ENCODE measurements around the gene MRPL14. TPM values are rescaled to one million over a fixed set of nuclear protein-coding genes. Genes with fewer than 3 reads are reported as not detected.
A peak's percentile ranks its signal among the peaks of the same experiment; 100 is the strongest.

Gene MRPL14
- total and polyA plus RNA-seq, 9 of the 15 experiments (the other 6 are each of a cell fraction or from before 2014, with no cell fraction given): 126 to 424 (median 165) TPM

- Histone ChIP-seq H3K27ac (ENCODE audit: extremely low read depth, low read depth, low read length) (peak overlapping the region; percentile 66), H3K9ac (ENCODE audit: insufficient read depth in 1 of 2, low read depth in 2 of 2, low read length in 2 of 2) (peak overlapping the region; percentile 51 to 89), H4K20me1 (replicated peaks; ENCODE audit: control insufficient read depth, insufficient read depth, low read length) (no peaks in the 10 kb centered on the region), H3K9me1 (ENCODE audit: control insufficient read depth, insufficient read depth, low read length) (no peaks in the 10 kb centered on the region), H3K79me2 (ENCODE audit: control insufficient read depth, insufficient read depth, low read length) (peaks cover 55% of the 10 kb centered on the region), H3K27me3 (ENCODE audit: control insufficient read depth in 2 of 2, insufficient read depth in 2 of 2, low read length in 2 of 2) (no peaks in the 10 kb centered on the region), H3K4me2 (ENCODE audit: insufficient read depth, low read length) (peak overlapping the region; percentile 87), H3K4me3 (peak overlapping the region; percentile 12; the same call in 1 of the 2 replicates), H2AFZ (ENCODE audit: low read depth, low read length) (peak overlapping the region; percentile 35; the same call in 1 of the 2 replicates), H3K36me3 (ENCODE audit: control insufficient read depth, insufficient read depth, low read length) (peaks cover 48% of the 10 kb centered on the region), H3K4me1 (replicated peaks in 1 of 2; ENCODE audit: control insufficient read depth in 2 of 2, insufficient read depth in 2 of 2, low read length in 2 of 2) (peaks cover 53 to 74% of the 10 kb centered on the region in 2 experiments), H3K9me3 (replicated peaks; ENCODE audit: control insufficient read depth, insufficient read depth, low read depth, low read length) (no peaks in the 10 kb centered on the region)
- CTCF ChIA-PET (ENCODE audit: low intra/inter-chr PET ratio): no interaction called here
- BruUV-seq (replicated peaks): no TSS peak
- intact Hi-C loops (cut with micrococcal nuclease): no loop called here
- ATAC-seq (peak; percentile 83), DNase-seq (ENCODE audit: extremely low read depth in 1 of 4, low spot score in 3 of 4) (peak; percentile 92 to 94 (median 93)), FAIRE-seq (peak; percentile 99)
- POLR2A ChIA-PET: interaction anchor here (0.6 to 5.0 kb wide), 11 partner anchors 10 to 113 kb away, joined by 3 to 29 read pairs (median 5); partner anchors contain the start of gene HSP90AB1
- WGBS (ENCODE audit: insufficient coverage, low coverage, missing lambda C conversion rate): 18% methylated on average over 12 of the region's 12 CpGs
- in situ Hi-C loops (cut with MboI): no loop called here
- TF ChIP-seq BHLHE40 (IDR thresholded peaks at IDR 0.05; ENCODE audit: low read length): no peak
- no peak for TF ChIP-seq NR3C1 (CRISPR knock-in tag; IDR thresholded peaks at IDR 0.05)
- peak; percentile 30 to 90; a peak in 2 of 4 replicates for TF ChIP-seq HDAC1 (IDR thresholded peaks at IDR 0.05)
- peak in 1 of 3 experiments; percentile 49; a peak in 1 of 6 replicates for TF ChIP-seq ZBTB11 (CRISPR knock-in tag; IDR thresholded peaks at IDR 0.05)
- TF ChIP-seq ERF (CRISPR knock-in tag; IDR thresholded peaks at IDR 0.05): no peak
- peak; percentile 92 for TF ChIP-seq TFAP4 (CRISPR knock-in tag; IDR thresholded peaks at IDR 0.05; ENCODE audit: borderline replicate concordance)
- TF ChIP-seq BCOR (IDR thresholded peaks at IDR 0.05): peak; percentile 44; the same call in 1 of the 2 replicates
- no peak for TF ChIP-seq ZBTB33 (CRISPR knock-in tag; IDR thresholded peaks at IDR 0.05)
- TF ChIP-seq ZNF583 (CRISPR knock-in tag; IDR thresholded peaks at IDR 0.05): no peak
- TF ChIP-seq MEF2D (tag; conservative IDR thresholded peaks at IDR 0.05; ENCODE audit: low read depth): no peak
- TF ChIP-seq THAP12 (CRISPR knock-in tag; IDR thresholded peaks at IDR 0.05): no peak
Observed at GRCh38 chr6:44133981-44134711, 6.9 kb upstream of the MRPL14 start.

Data from K562 (cell line).